ENCODE data around the gene WDPCP. TPM values are rescaled to one million over a fixed set of nuclear protein-coding genes. Genes with fewer than 3 reads are reported as not detected.
"Not testable (repeated sequence)": the region's sequence is repeated elsewhere in the genome, so short reads cannot be mapped to it uniquely, and the experiment has no call there.

The WDPCP gene
- polyA plus RNA-seq, 1 of the 3 experiments (the other 2 are of a cell fraction), result 3.1 TPM

GRCh38 chr2:63326473-63326872, 261.8 kb downstream of the WDPCP start (continued):
- TF ChIP-seq POLR2AphosphoS5 (IDR thresholded peaks at IDR 0.05; ENCODE audit: low read depth, low read length) (no peak), TAF1 (IDR thresholded peaks at IDR 0.05; ENCODE audit: borderline replicate concordance, low read depth, low read length) (no peak), EZH2phosphoT487 (IDR thresholded peaks at IDR 0.05; ENCODE audit: borderline replicate concordance, low read depth) (no peak)

GRCh38 chr2:63323662-63324061, 264.6 kb downstream of the WDPCP start:
- H3F3A ChIP-seq (replicated peaks; ENCODE audit: insufficient read depth); H3K79me2 ChIP-seq (ENCODE audit: insufficient read depth); H3K4me2 ChIP-seq; H4K20me1 ChIP-seq (ENCODE audit: insufficient read depth); DNase-seq; H3K27me3 ChIP-seq (ENCODE audit: insufficient read depth); H2AFZ ChIP-seq (ENCODE audit: low read depth); H3K9ac ChIP-seq; CTCF ChIA-PET; H3K4me3 ChIP-seq (ENCODE audit: low read depth in 2 of 2, low read length in 1 of 2); H3K4me1 ChIP-seq (ENCODE audit: control insufficient read depth in 1 of 2, insufficient read depth in 2 of 2, low read depth in 1 of 2, low read length in 1 of 2); H3K9me3 ChIP-seq; H3K27ac ChIP-seq (ENCODE audit: low read depth in 2 of 2, low read length in 1 of 2); POLR2A ChIA-PET; H3K36me3 ChIP-seq (replicated peaks in 1 of 2; ENCODE audit: control insufficient read depth in 1 of 2, insufficient read depth in 2 of 2, low read length in 1 of 2); H3K9me2 ChIP-seq: not testable (repeated sequence)
- WGBS (ENCODE audit: low lambda C conversion rate), result 79% methylated on average over 11 of the region's 11 CpGs

GRCh38 chr2:63321973-63322372, 266.3 kb downstream of the WDPCP start:
- H3K4me3 ChIP-seq (ENCODE audit: low read depth in 2 of 2, low read length in 1 of 2); H3K27ac ChIP-seq (ENCODE audit: low read depth in 2 of 2, low read length in 1 of 2); H4K20me1 ChIP-seq (ENCODE audit: insufficient read depth); H3K27me3 ChIP-seq (ENCODE audit: insufficient read depth); H3K9me3 ChIP-seq; H3K36me3 ChIP-seq (replicated peaks in 1 of 2; ENCODE audit: control insufficient read depth in 1 of 2, insufficient read depth in 2 of 2, low read length in 1 of 2); H3K4me2 ChIP-seq; H2AFZ ChIP-seq (ENCODE audit: low read depth); H3K9me2 ChIP-seq; H3F3A ChIP-seq (replicated peaks; ENCODE audit: insufficient read depth); H3K4me1 ChIP-seq (ENCODE audit: control insufficient read depth in 1 of 2, insufficient read depth in 2 of 2, low read depth in 1 of 2, low read length in 1 of 2); POLR2A ChIA-PET; H3K79me2 ChIP-seq (ENCODE audit: insufficient read depth); CTCF ChIA-PET; DNase-seq; H3K9ac ChIP-seq: not testable (repeated sequence)
- 94% methylated on average over 2 of the region's 2 CpGs for WGBS (ENCODE audit: low lambda C conversion rate)

GRCh38 chr2:63320669-63321068, 267.6 kb downstream of the WDPCP start:
- Histone ChIP-seq H3K4me1 (ENCODE audit: control insufficient read depth in 1 of 2, insufficient read depth in 2 of 2, low read depth in 1 of 2, low read length in 1 of 2) (no peaks in the 10 kb centered on the region), H3F3A (replicated peaks; ENCODE audit: insufficient read depth) (no peaks in the 10 kb centered on the region), H3K9me2 (no peaks in the 10 kb centered on the region), H3K79me2 (ENCODE audit: insufficient read depth) (no peaks in the 10 kb centered on the region), H3K9me3 (no peaks in the 10 kb centered on the region), H3K9ac (no peak overlapping the region), H3K27ac (ENCODE audit: low read depth in 2 of 2, low read length in 1 of 2) (no peak overlapping the region), H3K36me3 (replicated peaks in 1 of 2; ENCODE audit: control insufficient read depth in 1 of 2, insufficient read depth in 2 of 2, low read length in 1 of 2) (no peaks in the 10 kb centered on the region), H4K20me1 (ENCODE audit: insufficient read depth) (no peaks in the 10 kb centered on the region), H3K4me3 (ENCODE audit: low read depth in 2 of 2, low read length in 1 of 2) (no peak overlapping the region), H3K4me2 (no peak overlapping the region), H3K27me3 (ENCODE audit: insufficient read depth) (no peaks in the 10 kb centered on the region), H2AFZ (ENCODE audit: low read depth) (no peak overlapping the region)
- TF ChIP-seq MAX (IDR thresholded peaks at IDR 0.05; ENCODE audit: low read depth), result no peak
- ChIA-PET POLR2A (no interaction called here), CTCF (no interaction called here)
- DNase-seq, result no peak

- Histone ChIP-seq H3K27ac (ENCODE audit: low read depth in 2 of 2, low read length in 1 of 2) (no peak overlapping the region), H3K4me2 (no peak overlapping the region), H3K9ac (no peak overlapping the region), H2AFZ (ENCODE audit: low read depth) (no peak overlapping the region), H3K9me2 (no peaks in the 10 kb centered on the region), H3K9me3 (no peaks in the 10 kb centered on the region; the same call in 1 of the 2 replicates), H3K4me3 (ENCODE audit: low read depth in 2 of 2, low read length in 1 of 2) (no peak overlapping the region), H3K79me2 (ENCODE audit: insufficient read depth) (no peaks in the 10 kb centered on the region), H3F3A (replicated peaks; ENCODE audit: insufficient read depth) (no peaks in the 10 kb centered on the region), H3K4me1 (ENCODE audit: control insufficient read depth in 1 of 2, insufficient read depth in 2 of 2, low read depth in 1 of 2, low read length in 1 of 2) (no peaks in the 10 kb centered on the region), H3K27me3 (ENCODE audit: insufficient read depth) (no peaks in the 10 kb centered on the region), H4K20me1 (ENCODE audit: insufficient read depth) (no peaks in the 10 kb centered on the region), H3K36me3 (replicated peaks in 1 of 2; ENCODE audit: control insufficient read depth in 1 of 2, insufficient read depth in 2 of 2, low read length in 1 of 2) (no peaks in the 10 kb centered on the region)
- WGBS (ENCODE audit: low lambda C conversion rate), result 43% methylated on average over 1 of the region's 1 CpG
- no peak for DNase-seq
- ChIA-PET CTCF (no interaction called here), POLR2A (no interaction called here)
- TF ChIP-seq SMC3 (IDR thresholded peaks at IDR 0.05; ENCODE audit: low read depth, low read length) (no peak), ELF1 (IDR thresholded peaks at IDR 0.05) (no peak), FOSL2 (IDR thresholded peaks at IDR 0.05; ENCODE audit: borderline replicate concordance, low read depth) (no peak), MEF2A (IDR thresholded peaks at IDR 0.05; ENCODE audit: borderline replicate concordance, low read depth) (no peak), GATA2 (CRISPR knock-in tag; IDR thresholded peaks at IDR 0.05) (no peak), POLR2AphosphoS5 (IDR thresholded peaks at IDR 0.05; ENCODE audit: low read depth, low read length) (no peak), EZH2phosphoT487 (IDR thresholded peaks at IDR 0.05; ENCODE audit: borderline replicate concordance, low read depth) (no peak), TAF1 (IDR thresholded peaks at IDR 0.05; ENCODE audit: borderline replicate concordance, low read depth, low read length) (no peak), IRF3 (IDR thresholded peaks at IDR 0.05; ENCODE audit: low read depth, low read length) (no peak)
These were observed 277.7 kb downstream of the WDPCP start for GRCh38 chr2:63310614-63311013.
